ENCODE results near the gene APOL3. TPM values are rescaled to one million over a fixed set of nuclear protein-coding genes. Genes with fewer than 3 reads are reported as not detected.

The APOL3 gene
- polyA plus RNA-seq, 1 experiment = 6.7 TPM

DNA sequence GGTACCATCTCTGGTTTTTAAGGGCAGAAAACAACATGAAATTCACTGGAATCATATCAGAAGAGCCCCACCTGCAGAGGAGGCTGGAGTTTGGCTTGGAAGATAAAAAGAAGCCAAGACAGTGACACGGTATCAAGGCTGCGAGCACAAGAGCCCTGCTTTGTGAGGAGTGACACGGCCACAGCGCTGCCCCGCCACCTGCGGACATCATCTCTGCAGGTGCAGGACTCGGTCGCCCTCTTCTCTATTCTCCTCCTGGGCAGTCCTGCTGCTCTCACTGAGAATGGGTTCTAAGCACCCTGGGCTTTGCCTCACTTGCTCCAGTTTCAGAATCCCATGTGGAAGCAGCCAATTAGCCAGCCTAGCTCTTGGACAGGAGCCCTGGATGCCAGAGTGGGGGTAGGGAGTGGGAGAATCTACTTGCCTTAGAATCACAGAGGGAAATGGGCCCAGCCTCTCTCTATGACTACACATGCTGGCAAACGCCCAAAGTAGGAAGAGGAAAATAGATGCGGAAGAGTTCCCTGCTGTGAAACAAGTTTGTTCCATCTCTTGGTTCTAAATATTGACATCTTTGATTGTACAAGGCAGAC, 24.0 kb upstream of the APOL3 start:
- no peak for DNase-seq (ENCODE audit: low read depth)
- no peak for TF ChIP-seq CTCF (IDR thresholded peaks at IDR 0.05; ENCODE audit: insufficient read depth, low read depth, low read length)
- ChIA-PET CTCF (interaction anchor here (0.6 to 9.1 kb wide), 4 partner anchors 10 to 101 kb away, joined by 3 to 166 read pairs (median 3); no protein-coding TSS in a partner anchor), POLR2A (no interaction called here)
- Histone ChIP-seq H3K27me3 (ENCODE audit: control insufficient read depth, insufficient read depth, low read length) (peaks cover 3% of the 10 kb centered on the region; the same call in 1 of the 2 replicates), H3K36me3 (ENCODE audit: control insufficient read depth, insufficient read depth, low read length) (no peaks in the 10 kb centered on the region), H3K4me3 (ENCODE audit: low read depth, low read length) (no peak overlapping the region)

DNA sequence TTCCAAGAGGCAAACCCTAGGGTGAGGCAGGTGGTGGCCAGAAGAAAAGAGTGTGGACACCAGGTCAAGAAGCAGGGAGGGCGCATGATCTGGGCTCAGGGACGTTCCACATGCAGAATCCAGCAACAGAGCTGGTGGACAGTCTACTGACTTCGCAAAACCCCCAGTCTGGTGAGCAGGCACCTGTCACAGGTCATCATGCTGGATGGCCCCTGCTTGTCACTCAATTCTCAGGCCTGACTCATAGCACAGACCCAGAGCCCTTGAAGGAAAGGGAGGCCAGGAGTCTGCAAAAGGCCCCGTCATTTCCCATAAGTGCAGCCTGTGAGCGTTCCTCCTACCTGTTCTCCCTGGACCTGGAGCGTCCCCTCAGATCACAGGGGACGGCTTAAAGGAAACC, 22.9 kb upstream of the APOL3 start:
- CTCF ChIA-PET = interaction anchor here (0.6 to 9.1 kb wide), 5 partner anchors 9 to 94 kb away, joined by 3 to 166 read pairs (median 3); no protein-coding TSS in a partner anchor
- POLR2A ChIA-PET = no interaction called here
- Histone ChIP-seq H3K36me3 (ENCODE audit: control insufficient read depth, insufficient read depth, low read length) (no peaks in the 10 kb centered on the region), H3K4me3 (ENCODE audit: low read depth, low read length) (no peak overlapping the region), H3K27me3 (ENCODE audit: control insufficient read depth, insufficient read depth, low read length) (peaks cover 3% of the 10 kb centered on the region; the same call in 1 of the 2 replicates)
- no peak for DNase-seq (ENCODE audit: low read depth)
- no peak for TF ChIP-seq CTCF (IDR thresholded peaks at IDR 0.05; ENCODE audit: insufficient read depth, low read depth, low read length)

DNA sequence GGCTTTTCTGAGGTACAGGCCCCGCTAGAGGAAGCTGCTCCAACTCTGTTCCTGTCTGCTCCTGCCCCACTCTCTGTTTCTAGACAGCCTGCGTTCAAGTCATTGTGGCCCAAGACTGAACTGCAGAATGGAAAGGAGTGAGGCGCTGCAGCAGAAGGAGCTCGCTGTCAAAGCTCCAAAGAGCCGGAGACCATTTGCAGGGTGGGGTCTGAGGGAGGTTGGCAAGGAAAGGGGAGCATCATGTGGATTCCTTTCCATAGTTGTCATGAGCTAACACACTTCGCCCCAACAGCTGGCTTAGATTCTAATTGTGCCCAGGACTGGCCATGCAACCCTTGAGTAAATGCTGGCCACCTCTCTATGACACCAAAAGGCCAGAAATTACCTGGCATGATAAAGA, 22.3 kb upstream of the APOL3 start:
- Histone ChIP-seq H3K4me3 (ENCODE audit: low read depth, low read length) (no peak overlapping the region), H3K27me3 (ENCODE audit: control insufficient read depth, insufficient read depth, low read length) (peaks cover 1% of the 10 kb centered on the region; the same call in 1 of the 2 replicates), H3K36me3 (ENCODE audit: control insufficient read depth, insufficient read depth, low read length) (no peaks in the 10 kb centered on the region)
- POLR2A ChIA-PET = no interaction called here
- no peak for DNase-seq (ENCODE audit: low read depth)
- TF ChIP-seq CTCF (IDR thresholded peaks at IDR 0.05; ENCODE audit: insufficient read depth, low read depth, low read length) = no peak
- CTCF ChIA-PET = interaction anchor here (1.0 to 9.1 kb wide), 7 partner anchors 9 to 95 kb away, joined by 3 to 166 read pairs (median 6); no protein-coding TSS in a partner anchor

DNA sequence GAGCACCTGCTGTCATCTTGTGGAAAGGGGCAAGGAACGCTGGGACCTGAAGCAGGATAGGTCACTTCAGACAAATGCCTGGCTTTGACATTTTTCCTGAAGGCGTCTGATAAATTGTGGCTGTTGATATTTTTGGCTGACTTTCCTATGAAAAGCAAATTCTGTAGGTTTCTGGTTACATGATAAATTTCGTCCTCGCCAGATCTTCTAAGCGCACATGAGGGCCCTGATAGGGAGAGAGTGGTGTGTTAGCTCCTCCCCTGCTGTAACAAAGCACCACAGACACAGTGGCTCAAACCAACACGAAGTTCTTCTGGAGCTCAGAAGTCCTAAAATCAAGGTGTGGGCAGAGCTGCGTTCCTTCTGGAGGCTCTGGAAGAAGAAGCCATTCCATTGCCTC, 21.5 kb upstream of the APOL3 start:
- no peak for TF ChIP-seq CTCF (IDR thresholded peaks at IDR 0.05; ENCODE audit: insufficient read depth, low read depth, low read length)
- DNase-seq (ENCODE audit: low read depth) = no peak
- H3K36me3 ChIP-seq (ENCODE audit: control insufficient read depth, insufficient read depth, low read length) = no peaks in the 10 kb centered on the region
- POLR2A ChIA-PET = no interaction called here
- no peak overlapping the region for H3K4me3 ChIP-seq (ENCODE audit: low read depth, low read length)
- CTCF ChIA-PET = interaction anchor here (0.8 to 9.1 kb wide), 13 partner anchors 7 to 305 kb away, joined by 3 to 166 read pairs (median 7); partner anchors contain the start of gene APOL3
- peaks cover 1% of the 10 kb centered on the region; the same call in 1 of the 2 replicates for H3K27me3 ChIP-seq (ENCODE audit: control insufficient read depth, insufficient read depth, low read length)

- Histone ChIP-seq H3K27me3 (ENCODE audit: control insufficient read depth, insufficient read depth, low read length) (peaks cover 1% of the 10 kb centered on the region; the same call in 1 of the 2 replicates), H3K4me3 (ENCODE audit: low read depth, low read length) (no peak overlapping the region), H3K36me3 (ENCODE audit: control insufficient read depth, insufficient read depth, low read length) (no peaks in the 10 kb centered on the region)
- ChIA-PET CTCF (interaction anchor here (0.9 to 9.1 kb wide), 16 partner anchors 8 to 830 kb away, joined by 3 to 166 read pairs (median 10); partner anchors contain the start of gene APOL3), POLR2A (no interaction called here)
- DNase-seq (ENCODE audit: low read depth) = no peak
- no peak for TF ChIP-seq CTCF (IDR thresholded peaks at IDR 0.05; ENCODE audit: insufficient read depth, low read depth, low read length)
Observed at GRCh38 chr22:36180928-36181327, 20.4 kb upstream of the APOL3 start.
